ENCODE results near the gene TOGARAM2.

The TOGARAM2 gene

GRCh38 chr2:29011418-29012060 lies 30.4 kb downstream of the TOGARAM2 start:
- Histone ChIP-seq H3K4me3 (ENCODE audit: severe bottlenecking) (no peak overlapping the region), H3K9me3 (ENCODE audit: severe bottlenecking) (no peaks in the 10 kb centered on the region), H3K27ac (ENCODE audit: poor library complexity, severe bottlenecking) (no peak overlapping the region), H3K36me3 (ENCODE audit: low read depth) (no peaks in the 10 kb centered on the region), H3K27me3 (ENCODE audit: insufficient read depth, poor library complexity, severe bottlenecking) (no peaks in the 10 kb centered on the region), H3K4me1 (ENCODE audit: insufficient read depth, poor library complexity, severe bottlenecking) (no peaks in the 10 kb centered on the region)
- ATAC-seq (ENCODE audit: low read depth) (no peak), DNase-seq (ENCODE audit: low spot score) (no peak)
- TF ChIP-seq, protein P1, sequence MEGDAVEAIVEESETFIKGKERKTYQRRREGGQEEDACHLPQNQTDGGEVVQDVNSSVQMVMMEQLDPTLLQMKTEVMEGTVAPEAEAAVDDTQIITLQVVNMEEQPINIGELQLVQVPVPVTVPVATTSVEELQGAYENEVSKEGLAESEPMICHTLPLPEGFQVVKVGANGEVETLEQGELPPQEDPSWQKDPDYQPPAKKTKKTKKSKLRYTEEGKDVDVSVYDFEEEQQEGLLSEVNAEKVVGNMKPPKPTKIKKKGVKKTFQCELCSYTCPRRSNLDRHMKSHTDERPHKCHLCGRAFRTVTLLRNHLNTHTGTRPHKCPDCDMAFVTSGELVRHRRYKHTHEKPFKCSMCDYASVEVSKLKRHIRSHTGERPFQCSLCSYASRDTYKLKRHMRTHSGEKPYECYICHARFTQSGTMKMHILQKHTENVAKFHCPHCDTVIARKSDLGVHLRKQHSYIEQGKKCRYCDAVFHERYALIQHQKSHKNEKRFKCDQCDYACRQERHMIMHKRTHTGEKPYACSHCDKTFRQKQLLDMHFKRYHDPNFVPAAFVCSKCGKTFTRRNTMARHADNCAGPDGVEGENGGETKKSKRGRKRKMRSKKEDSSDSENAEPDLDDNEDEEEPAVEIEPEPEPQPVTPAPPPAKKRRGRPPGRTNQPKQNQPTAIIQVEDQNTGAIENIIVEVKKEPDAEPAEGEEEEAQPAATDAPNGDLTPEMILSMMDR (IDR thresholded peaks at IDR 0.05; ENCODE audit: poor library complexity, severe bottlenecking): no peak

DNA sequence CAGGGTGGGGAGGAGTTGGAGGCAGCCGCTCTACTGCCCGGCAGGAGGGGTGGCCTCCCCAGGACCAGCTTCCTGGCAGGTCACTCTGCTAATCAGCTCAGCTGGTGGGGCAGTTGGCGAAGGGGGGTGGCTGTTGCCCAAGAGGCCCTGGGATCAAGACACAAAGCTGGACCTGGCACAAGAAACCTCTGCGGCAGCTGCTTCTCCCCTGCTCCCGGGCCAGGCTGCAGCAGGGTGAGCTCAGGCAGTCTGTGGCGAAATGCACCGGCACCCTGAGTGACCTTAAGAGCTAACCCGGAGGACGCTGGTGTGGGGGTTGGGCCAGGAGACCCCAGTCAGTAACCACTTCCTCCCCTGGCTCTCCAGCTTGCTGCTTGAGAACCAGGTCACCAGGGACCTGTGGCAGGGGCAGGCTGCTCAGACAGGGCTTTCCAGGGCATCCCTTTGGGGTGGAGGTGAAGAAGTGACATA lies 31.1 kb downstream of the TOGARAM2 start:
- TF ChIP-seq, protein P1 (IDR thresholded peaks at IDR 0.05; ENCODE audit: poor library complexity, severe bottlenecking): no peak
- Histone ChIP-seq H3K4me3 (ENCODE audit: severe bottlenecking) (no peak overlapping the region), H3K4me1 (ENCODE audit: insufficient read depth, poor library complexity, severe bottlenecking) (no peaks in the 10 kb centered on the region), H3K27ac (ENCODE audit: poor library complexity, severe bottlenecking) (no peak overlapping the region), H3K27me3 (ENCODE audit: insufficient read depth, poor library complexity, severe bottlenecking) (no peaks in the 10 kb centered on the region), H3K9me3 (ENCODE audit: severe bottlenecking) (no peaks in the 10 kb centered on the region), H3K36me3 (ENCODE audit: low read depth) (no peaks in the 10 kb centered on the region)
- DNase-seq (ENCODE audit: low spot score) (no peak), ATAC-seq (ENCODE audit: low read depth) (no peak)

- H3K4me3 ChIP-seq (ENCODE audit: severe bottlenecking): no peak overlapping the region
- no peak for DNase-seq (ENCODE audit: low spot score)
- ATAC-seq (ENCODE audit: low read depth): peak; percentile 26; the same call in 1 of the 3 replicates
- no peaks in the 10 kb centered on the region for H3K4me1 ChIP-seq (ENCODE audit: insufficient read depth, poor library complexity, severe bottlenecking)
- TF ChIP-seq, protein P1 (IDR thresholded peaks at IDR 0.05; ENCODE audit: poor library complexity, severe bottlenecking): peak; percentile 17
- no peaks in the 10 kb centered on the region for H3K9me3 ChIP-seq (ENCODE audit: severe bottlenecking)
- no peaks in the 10 kb centered on the region for H3K27me3 ChIP-seq (ENCODE audit: insufficient read depth, poor library complexity, severe bottlenecking)
- H3K27ac ChIP-seq (ENCODE audit: poor library complexity, severe bottlenecking): no peak overlapping the region
- H3K36me3 ChIP-seq (ENCODE audit: low read depth): no peaks in the 10 kb centered on the region
Measured at GRCh38 chr2:29013057-29013780, 32.1 kb downstream of the TOGARAM2 start.

DNA sequence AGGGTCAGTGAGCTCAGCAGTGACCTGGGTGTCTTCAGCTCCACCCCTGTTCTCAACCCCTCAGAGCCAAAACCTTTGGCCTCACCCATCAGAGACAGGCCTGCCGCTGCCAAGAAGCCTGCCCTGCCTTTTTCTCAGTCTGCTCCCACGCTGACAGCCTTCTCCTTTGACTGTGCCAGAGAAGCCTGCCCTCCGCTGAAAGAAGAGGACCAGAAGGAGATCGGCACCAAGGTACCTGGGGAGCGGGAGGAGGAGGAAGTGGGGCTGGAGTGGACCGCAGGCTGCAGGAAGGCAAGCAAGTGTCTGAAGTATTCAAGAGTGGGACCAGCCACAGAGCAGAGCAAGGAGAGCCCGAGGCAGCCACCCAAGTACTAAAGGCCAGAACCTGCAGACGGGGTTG lies 33.2 kb downstream of the TOGARAM2 start:
- H3K4me3 ChIP-seq (ENCODE audit: severe bottlenecking): no peak overlapping the region
- ATAC-seq (ENCODE audit: low read depth) (no peak), DNase-seq (ENCODE audit: low spot score) (no peak)
- H3K4me1 ChIP-seq (ENCODE audit: insufficient read depth, poor library complexity, severe bottlenecking): no peaks in the 10 kb centered on the region
- H3K27me3 ChIP-seq (ENCODE audit: insufficient read depth, poor library complexity, severe bottlenecking): no peaks in the 10 kb centered on the region
- TF ChIP-seq, protein P1 (IDR thresholded peaks at IDR 0.05; ENCODE audit: poor library complexity, severe bottlenecking): no peak
- no peaks in the 10 kb centered on the region for H3K36me3 ChIP-seq (ENCODE audit: low read depth)
- H3K9me3 ChIP-seq (ENCODE audit: severe bottlenecking): no peaks in the 10 kb centered on the region
- H3K27ac ChIP-seq (ENCODE audit: poor library complexity, severe bottlenecking): no peak overlapping the region
